COLO829 (cell line): ENCODE measurements around the gene CDK4.
"Not testable (repeated sequence)": the region's sequence is repeated elsewhere in the genome, so short reads cannot be mapped to it uniquely, and the experiment has no call there.

Source experiments
- DNase-seq: peaks from one replicate; pipeline ENCODE4 v3.0.0; 2012; ENCODE audit warnings: low spot score

The CDK4 gene

GRCh38 chr12:57751788-57752667, at the start of gene CDK4:
TSS of gene CDK4 (minus strand) at chr12:57752310. CDS start at chr12:57751717, 593 bp downstream.
- DNase-seq = peak; percentile 100

- DNase-seq = no peak
Measured at GRCh38 chr12:57800965-57801364, 48.9 kb upstream of the CDK4 start.

- no peak for DNase-seq
Measured at GRCh38 chr12:57797933-57798332, 45.8 kb upstream of the CDK4 start.

GRCh38 chr12:57796996-57797395, 44.9 kb upstream of the CDK4 start:
- DNase-seq = no peak

GRCh38 chr12:57795354-57795753, 43.2 kb upstream of the CDK4 start:
- no peak for DNase-seq

- peak; percentile 39 for DNase-seq
Measured at GRCh38 chr12:57793920-57794319, 41.8 kb upstream of the CDK4 start.

GRCh38 chr12:57783861-57784260, 31.8 kb upstream of the CDK4 start:
- DNase-seq = no peak

- DNase-seq = no peak
Measured at GRCh38 chr12:57783466-57783801, 31.3 kb upstream of the CDK4 start.

- peak; percentile 79 for DNase-seq
Measured at GRCh38 chr12:57782608-57783465, 30.7 kb upstream of the CDK4 start, which contains the start of gene TSFM. TSS of gene TSFM (plus strand) at chr12:57782787. CDS start at chr12:57782802, 15 bp downstream.

- no peak for DNase-seq
Measured at GRCh38 chr12:57782243-57782607, 30.1 kb upstream of the CDK4 start.

GRCh38 chr12:57781801-57782200, 29.7 kb upstream of the CDK4 start:
- DNase-seq = no peak

- DNase-seq = no peak
Measured at GRCh38 chr12:57781244-57781643, 29.1 kb upstream of the CDK4 start.

- DNase-seq = no peak
Measured at GRCh38 chr12:57780284-57780897, 28.3 kb upstream of the CDK4 start.

GRCh38 chr12:57779736-57780135, 27.6 kb upstream of the CDK4 start:
- DNase-seq = no peak

- DNase-seq = no peak
Measured at GRCh38 chr12:57777911-57778310, 25.8 kb upstream of the CDK4 start.

GRCh38 chr12:57777367-57777766, 25.3 kb upstream of the CDK4 start:
- no peak for DNase-seq

- no peak for DNase-seq
Measured at GRCh38 chr12:57776247-57776587, 24.1 kb upstream of the CDK4 start.

GRCh38 chr12:57775563-57776246, 23.6 kb upstream of the CDK4 start:
- DNase-seq = no peak

- DNase-seq = no peak
Measured at GRCh38 chr12:57775044-57775443, 22.9 kb upstream of the CDK4 start.

GRCh38 chr12:57774634-57775033, 22.5 kb upstream of the CDK4 start:
- not testable (repeated sequence) for DNase-seq

GRCh38 chr12:57772429-57773322, 20.6 kb upstream of the CDK4 start, which contains the start of gene EEF1AKMT3:
TSS of gene EEF1AKMT3 (plus strand) at chr12:57772614. CDS start at chr12:57772725, 111 bp downstream.
- peak; percentile 66 for DNase-seq
